ENCODE results near the gene CDH4.

DNA sequence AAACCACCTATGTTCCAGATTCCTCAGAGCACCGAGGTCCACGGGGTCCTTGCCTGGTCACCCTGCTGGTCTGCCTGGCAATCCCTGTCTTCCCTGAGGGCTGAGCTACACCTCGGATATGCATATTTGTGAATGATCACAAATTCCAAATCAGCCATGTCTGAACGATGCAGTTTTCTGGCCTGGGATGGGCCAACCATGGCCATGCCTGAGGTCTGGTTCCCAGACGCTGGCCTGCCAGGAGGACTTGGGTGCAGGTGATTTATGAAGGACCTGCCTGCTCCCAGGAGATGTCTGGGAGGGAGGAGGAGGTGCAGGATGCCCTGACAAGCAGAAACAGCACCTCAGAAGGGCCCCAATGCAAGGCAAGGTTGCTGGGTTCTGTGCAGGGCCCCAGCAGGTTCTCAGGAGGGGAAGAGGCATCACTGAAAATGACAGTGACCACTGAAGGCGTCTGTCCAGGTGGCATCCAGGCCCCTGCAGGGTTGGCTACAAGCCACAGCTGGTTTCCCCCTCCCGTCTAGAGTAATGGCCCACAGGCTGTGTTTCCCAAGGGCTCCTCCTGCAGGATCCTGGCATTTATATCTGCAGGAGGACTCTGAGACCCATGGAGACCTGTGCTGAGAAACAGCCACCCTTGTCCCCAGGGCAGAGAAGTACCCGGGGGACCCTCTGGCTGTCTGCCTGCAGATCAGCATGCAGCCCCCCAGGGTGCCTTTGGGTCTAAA, 608.4 kb downstream of the CDH4 start:
- TF ChIP-seq ZNF837 (tag by site-specific recombination; IDR thresholded peaks at IDR 0.05) (no peak), KLF16 (tag by site-specific recombination; IDR thresholded peaks at IDR 0.05) (no peak)
